PC-9 (cell line): ENCODE data around the gene NVL.

ENCODE experiments used
- CTCF ChIP-seq: fragments of 200-600 bp; sonication (generic); conservative IDR thresholded peaks from 2 replicates; pipeline ENCODE4 v1.6.1; 2017; ENCODE audit warnings: mixed run types, antibody characterized with exemption, mild to moderate bottlenecking, moderate library complexity
- EZH2 ChIP-seq: fragments of 200-600 bp; sonication (generic); IDR thresholded peaks from 2 replicates; pipeline ENCODE4 v1.8.0; 2017; ENCODE audit warnings: antibody characterized with exemption, low read depth

- no peak for TF ChIP-seq EZH2
- no peak for TF ChIP-seq CTCF
Observed at GRCh38 chr1:224292419-224292818, 37.6 kb downstream of the NVL start.
